ENCODE measurements around the gene CYP4F8.
A peak's percentile ranks its signal among the peaks of the same experiment; 100 is the strongest.

DNA sequence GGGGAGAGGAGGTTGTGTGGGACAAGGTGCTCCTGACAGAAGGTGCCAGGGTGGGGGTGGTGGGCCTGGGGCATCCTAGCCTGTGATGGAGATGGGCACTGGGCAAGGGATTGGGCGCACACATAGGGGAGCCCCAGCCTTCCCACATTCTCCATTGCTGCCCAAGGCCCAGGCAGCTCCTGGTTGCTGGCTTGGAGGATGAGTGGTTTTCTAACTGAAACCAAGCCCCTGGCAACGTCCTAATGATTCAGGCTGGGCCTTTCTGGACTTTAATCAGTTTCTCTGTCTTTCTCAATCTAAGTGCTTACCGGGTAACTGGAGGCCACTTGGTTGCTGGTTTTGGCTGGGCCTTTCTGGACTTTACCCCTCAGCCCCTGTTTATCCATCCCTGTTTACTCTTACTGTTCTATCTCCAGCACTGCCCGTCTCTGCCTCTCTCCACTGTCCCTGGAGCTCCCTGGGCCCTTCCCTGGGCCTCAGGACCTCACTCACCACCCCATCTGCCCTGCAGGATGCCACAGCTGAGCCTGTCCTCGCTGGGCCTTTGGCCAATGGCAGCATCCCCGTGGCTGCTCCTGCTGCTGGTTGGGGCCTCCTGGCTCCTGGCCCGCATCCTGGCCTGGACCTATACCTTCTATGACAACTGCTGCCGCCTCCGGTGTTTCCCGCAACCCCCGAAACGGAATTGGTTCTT lies 26.0 kb downstream of the CYP4F8 start:
- TF ChIP-seq, protein P1, sequence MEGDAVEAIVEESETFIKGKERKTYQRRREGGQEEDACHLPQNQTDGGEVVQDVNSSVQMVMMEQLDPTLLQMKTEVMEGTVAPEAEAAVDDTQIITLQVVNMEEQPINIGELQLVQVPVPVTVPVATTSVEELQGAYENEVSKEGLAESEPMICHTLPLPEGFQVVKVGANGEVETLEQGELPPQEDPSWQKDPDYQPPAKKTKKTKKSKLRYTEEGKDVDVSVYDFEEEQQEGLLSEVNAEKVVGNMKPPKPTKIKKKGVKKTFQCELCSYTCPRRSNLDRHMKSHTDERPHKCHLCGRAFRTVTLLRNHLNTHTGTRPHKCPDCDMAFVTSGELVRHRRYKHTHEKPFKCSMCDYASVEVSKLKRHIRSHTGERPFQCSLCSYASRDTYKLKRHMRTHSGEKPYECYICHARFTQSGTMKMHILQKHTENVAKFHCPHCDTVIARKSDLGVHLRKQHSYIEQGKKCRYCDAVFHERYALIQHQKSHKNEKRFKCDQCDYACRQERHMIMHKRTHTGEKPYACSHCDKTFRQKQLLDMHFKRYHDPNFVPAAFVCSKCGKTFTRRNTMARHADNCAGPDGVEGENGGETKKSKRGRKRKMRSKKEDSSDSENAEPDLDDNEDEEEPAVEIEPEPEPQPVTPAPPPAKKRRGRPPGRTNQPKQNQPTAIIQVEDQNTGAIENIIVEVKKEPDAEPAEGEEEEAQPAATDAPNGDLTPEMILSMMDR (IDR thresholded peaks at IDR 0.05): no peak
- peak in 1 of 2 donors; percentile 46 for TF ChIP-seq POLR2A (IDR thresholded peaks at IDR 0.05)

All from Peyer's patch (tissue), 4 donors.